CD14-positive monocyte (primary cell): ENCODE data around the gene GATAD2A. TPM values are rescaled to one million over a fixed set of nuclear protein-coding genes. Genes with fewer than 3 reads are reported as not detected.
A peak's percentile ranks its signal among the peaks of the same experiment; 100 is the strongest.

Experiments
- DNase-seq, 3 donors: peaks; one replicate each; pipeline ENCODE4 v3.0.0-alpha.2; 2011 to 2022
- H2AFZ ChIP-seq: 2 replicates; pipeline ENCODE4 v1.6.0; 2012; ENCODE audit warnings: mild to moderate bottlenecking, low read depth, low read length, inconsistent platforms; ENCODE audit not compliant: insufficient read depth, poor library complexity, severe bottlenecking
- H3K27ac ChIP-seq, 2 donors: 1 replicate in 1 of 2; 2 replicates in 1 of 2; pipeline ENCODE4 v1.5.1; 2012 to 2013; ENCODE audit warnings: low read length in 2 of 2, control low read depth in 1 of 2, inconsistent platforms in 1 of 2, low read depth in 1 of 2, mild to moderate bottlenecking in 1 of 2
- H3K27me3 ChIP-seq, 2 donors: one replicate each; pipeline versions ENCODE4 v1.6.0 to v1.6.1; 2011 to 2013; ENCODE audit warnings: low read length in 2 of 2; ENCODE audit not compliant: control insufficient read depth in 2 of 2, insufficient read depth in 2 of 2
- H3K36me3 ChIP-seq, 2 donors: replicated peaks in 1 of 2; 1 replicate in 1 of 2; 2 replicates in 1 of 2; pipeline versions ENCODE4 v1.5.1 to v1.6.1; 2012 to 2013; ENCODE audit warnings: low read length in 2 of 2, control low read depth in 1 of 2, inconsistent platforms in 1 of 2, mild to moderate bottlenecking in 1 of 2; ENCODE audit not compliant: insufficient read depth in 2 of 2, control insufficient read depth in 1 of 2
- H3K4me1 ChIP-seq, 2 donors: 1 replicate in 1 of 2; 2 replicates in 1 of 2; pipeline versions ENCODE4 v1.5.1 to v1.6.1; 2012 to 2013; ENCODE audit warnings: low read length in 2 of 2, control low read depth in 1 of 2, inconsistent platforms in 1 of 2, mild to moderate bottlenecking in 1 of 2, moderate library complexity in 1 of 2; ENCODE audit not compliant: insufficient read depth in 2 of 2, control insufficient read depth in 1 of 2
- H3K4me2 ChIP-seq: replicated peaks from 2 replicates; pipeline ENCODE3; 2012; ENCODE audit warnings: low read length, moderate library complexity, mild to moderate bottlenecking; ENCODE audit not compliant: poor library complexity, severe bottlenecking; ENCODE audit errors: extremely low read depth
- H3K4me3 ChIP-seq, 3 experiments: fragments of 200-600 bp in 1 of 3; sonication (generic) in 1 of 3; replicated peaks in 1 of 3; 1 replicate in 2 of 3; 2 replicates in 1 of 3; pipeline ENCODE4 v1.5.1; 2011 to 2013; ENCODE audit warnings: low read length in 3 of 3, mild to moderate bottlenecking in 3 of 3, control low read depth in 2 of 3, low read depth in 2 of 3, inconsistent platforms in 1 of 3, moderate library complexity in 1 of 3
- H3K79me2 ChIP-seq: 2 replicates; pipeline ENCODE4 v1.6.0; 2012; ENCODE audit warnings: mild to moderate bottlenecking, control low read depth, inconsistent platforms, low read length, moderate library complexity; ENCODE audit not compliant: insufficient read depth
- H3K9ac ChIP-seq: 2 replicates; pipeline ENCODE4 v1.6.0; 2017; ENCODE audit warnings: low read length, mild to moderate bottlenecking; ENCODE audit not compliant: insufficient read depth, poor library complexity, severe bottlenecking
- H3K9me3 ChIP-seq, 2 donors: replicated peaks in 1 of 2; 1 replicate in 1 of 2; 2 replicates in 1 of 2; pipeline versions ENCODE4 v1.5.1 to v1.6.1; 2012 to 2013; ENCODE audit warnings: low read length in 2 of 2, control low read depth in 1 of 2; ENCODE audit not compliant: control insufficient read depth in 1 of 2, insufficient read depth in 1 of 2
- H4K20me1 ChIP-seq: 2 replicates; pipeline ENCODE4 v1.6.0; 2012; ENCODE audit warnings: mild to moderate bottlenecking, low read length, control low read depth, moderate library complexity; ENCODE audit not compliant: insufficient read depth
- H3K27ac Mint-ChIP-seq, 7 donors: one replicate each; pipeline ENCODE4 v1.8.0; 2020; ENCODE audit warnings: mild to moderate bottlenecking in 7 of 7, mixed read lengths in 7 of 7, moderate library complexity in 6 of 7, inconsistent platforms in 2 of 7
- H3K27me3 Mint-ChIP-seq, 3 donors: one replicate each; pipeline ENCODE4 v1.8.0; 2021 to 2022; ENCODE audit warnings: low read depth in 3 of 3, mild to moderate bottlenecking in 3 of 3, mixed read lengths in 3 of 3, moderate library complexity in 3 of 3, inconsistent platforms in 1 of 3
- H3K36me3 Mint-ChIP-seq, 2 donors: one replicate each; pipeline ENCODE4 v1.8.0; 2020; ENCODE audit warnings: mixed read lengths in 2 of 2, inconsistent platforms in 1 of 2, mild to moderate bottlenecking in 1 of 2
- H3K4me1 Mint-ChIP-seq: one replicate; pipeline ENCODE4 v1.8.0; 2020; ENCODE audit warnings: mild to moderate bottlenecking, mixed read lengths
- H3K4me3 Mint-ChIP-seq, 2 donors: one replicate each; pipeline ENCODE4 v1.8.0; 2020; ENCODE audit warnings: mild to moderate bottlenecking in 2 of 2, mixed read lengths in 2 of 2, moderate library complexity in 1 of 2
- H3K9me3 Mint-ChIP-seq, 7 donors: one replicate each; pipeline ENCODE4 v1.8.0; 2020 to 2022; ENCODE audit warnings: mixed read lengths in 7 of 7, mild to moderate bottlenecking in 6 of 7, moderate library complexity in 6 of 7, inconsistent platforms in 2 of 7
- CTCF ChIP-seq: fragments of 200-600 bp; IDR thresholded peaks from one replicate; pipeline ENCODE4 v1.8.0; 2022; ENCODE audit warnings: antibody characterized with exemption, mild to moderate bottlenecking
- WGBS: methylation state at CpG from one replicate; pipeline ENCODE4 v1.1.5; 2013; ENCODE audit warnings: missing lambda C conversion rate; ENCODE audit not compliant: insufficient coverage; 5-methylcytosine and 5-hydroxymethylcytosine counted together
- intact Hi-C, 2 donors: fragments of 100-400 bp; cut with micrococcal nuclease; formaldehyde crosslinking; loops; one replicate each; pipeline versions ENCODE4 v1.15.0 to v1.15.1; 2023
- polyA plus RNA-seq, 3 donors: library from polyadenylated mRNA; depleted of rRNA in 1 of 3; unstranded in 2 of 3; stranded (reverse) in 1 of 3; fragments of 300-500 nt in 2 of 3; fragments of >200 nt in 1 of 3; fragmentation: Illumina TruSeq in 2 of 3; gene quantifications; 1 replicate in 2 of 3; 2 replicates in 1 of 3; pipeline ENCODE4 v1.2.3, GENCODE V29; 2012 to 2021

GATAD2A gene
- polyA plus RNA-seq, 3 donors, result 8.0 to 35.9 (median 8.7) TPM

DNA sequence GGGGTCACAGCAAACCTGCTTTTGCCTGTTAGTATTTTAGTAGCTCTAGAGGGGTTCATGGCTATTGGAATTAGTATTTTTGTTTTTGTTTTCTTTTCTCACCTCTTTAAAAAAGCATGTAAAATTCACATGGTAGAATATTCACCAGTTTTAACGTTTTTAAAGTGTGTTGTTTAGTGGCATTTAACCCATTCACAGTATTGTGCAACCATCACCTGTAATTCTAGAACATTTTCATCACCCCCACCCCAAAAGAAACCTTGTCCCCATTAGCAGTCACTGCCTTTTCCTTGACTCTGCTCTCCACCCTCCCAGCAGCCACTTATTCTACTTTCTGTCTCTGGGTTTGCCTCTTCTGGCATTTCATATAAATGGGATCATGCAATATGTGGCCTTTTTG is 39.8 kb downstream of the GATAD2A start:
- H3K9ac ChIP-seq, result peak overlapping the region; percentile 19
- peaks cover 97% of the 10 kb centered on the region for H3K79me2 ChIP-seq
- no CpG with 5 or more reads among the region's 1 CpG for WGBS
- no peaks in the 10 kb centered on the region for H3K27me3 ChIP-seq
- no peak for DNase-seq
- peak overlapping the region; percentile 9 for H3K4me2 ChIP-seq
- H3K27ac Mint-ChIP-seq, result peak overlapping the region; percentile 74 to 95 (median 88)
- peak overlapping the region in 1 of 3 experiments; percentile 48 for H3K4me3 ChIP-seq
- peaks cover 0 to 5% of the 10 kb centered on the region in 2 donors for H3K36me3 ChIP-seq
- TF ChIP-seq CTCF, result no peak
- intact Hi-C loops, result no loop called here
- peaks cover 0 to 2% (median 0%) of the 10 kb centered on the region in 7 donors for H3K9me3 Mint-ChIP-seq
- peaks cover 25 to 31% of the 10 kb centered on the region in 2 donors for H3K36me3 Mint-ChIP-seq
- peaks cover 47% of the 10 kb centered on the region for H3K4me1 Mint-ChIP-seq
- H4K20me1 ChIP-seq, result peaks cover 79% of the 10 kb centered on the region
- H3K4me1 ChIP-seq, result peaks cover 42 to 49% of the 10 kb centered on the region in 2 donors
- H3K4me3 Mint-ChIP-seq, result no peak overlapping the region
- no peaks in the 10 kb centered on the region for H3K27me3 Mint-ChIP-seq
- no peak overlapping the region for H2AFZ ChIP-seq
- peak overlapping the region; percentile 59 to 87 for H3K27ac ChIP-seq
- H3K9me3 ChIP-seq, result no peaks in the 10 kb centered on the region

- DNase-seq, result peak; percentile 58 to 74 (median 68)
- peaks cover 74% of the 10 kb centered on the region for H4K20me1 ChIP-seq
- peak overlapping the region; percentile 74 to 95 (median 88) for H3K27ac Mint-ChIP-seq
- 32% methylated on average over 7 of the region's 9 CpGs for WGBS
- H3K27me3 ChIP-seq, result no peaks in the 10 kb centered on the region
- H3K79me2 ChIP-seq, result peaks cover 97% of the 10 kb centered on the region
- H3K9me3 ChIP-seq, result no peaks in the 10 kb centered on the region
- peak overlapping the region; percentile 69 to 87 for H3K27ac ChIP-seq
- TF ChIP-seq CTCF, result no peak
- peaks cover 0 to under 1% (median 0%) of the 10 kb centered on the region in 7 donors for H3K9me3 Mint-ChIP-seq
- peaks cover 0 to 5% of the 10 kb centered on the region in 2 donors for H3K36me3 ChIP-seq
- H2AFZ ChIP-seq, result no peak overlapping the region
- H3K36me3 Mint-ChIP-seq, result peaks cover 25 to 31% of the 10 kb centered on the region in 2 donors
- peaks cover 47% of the 10 kb centered on the region for H3K4me1 Mint-ChIP-seq
- peaks cover 42 to 52% of the 10 kb centered on the region in 2 donors for H3K4me1 ChIP-seq
- peak overlapping the region; percentile 42 for H3K4me2 ChIP-seq
- intact Hi-C loops, result no loop called here
- H3K4me3 Mint-ChIP-seq, result peak overlapping the region; percentile 4 to 82
- no peaks in the 10 kb centered on the region for H3K27me3 Mint-ChIP-seq
- H3K4me3 ChIP-seq, result peak overlapping the region in 2 of 3 experiments; percentile 14 to 48
- H3K9ac ChIP-seq, result peak overlapping the region; percentile 17
Observed at GRCh38 chr19:19445911-19446361, 40.5 kb downstream of the GATAD2A start.
